G401.6 (cell line): ENCODE results near the gene MYH14.

Experiments
- FAIRE-seq: peaks from 2 replicates; lab custom pipeline; 2012; peaks lifted over from hg19 to GRCh38; lab: Jason Lieb, UNC

MYH14 gene

DNA sequence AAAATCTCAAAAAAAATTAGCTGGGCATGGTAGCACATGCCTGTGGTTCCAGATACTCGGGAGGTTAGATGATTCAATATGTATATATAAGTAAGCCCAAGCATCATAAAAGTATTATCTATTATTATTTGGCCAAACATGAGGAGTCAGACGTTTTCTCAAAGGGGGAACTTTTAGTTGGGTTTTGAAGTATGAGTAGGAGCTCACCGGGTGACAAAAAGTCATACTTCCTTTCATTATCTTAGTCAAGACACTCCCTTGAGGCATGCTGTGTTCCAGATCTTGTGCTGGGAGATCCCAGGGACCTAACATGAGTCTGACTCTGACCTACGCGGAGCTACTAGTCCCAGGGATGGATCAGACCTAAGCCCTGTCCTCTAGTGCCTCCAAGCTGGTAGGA lies 8.2 kb upstream of the MYH14 start:
- no peak for FAIRE-seq

DNA sequence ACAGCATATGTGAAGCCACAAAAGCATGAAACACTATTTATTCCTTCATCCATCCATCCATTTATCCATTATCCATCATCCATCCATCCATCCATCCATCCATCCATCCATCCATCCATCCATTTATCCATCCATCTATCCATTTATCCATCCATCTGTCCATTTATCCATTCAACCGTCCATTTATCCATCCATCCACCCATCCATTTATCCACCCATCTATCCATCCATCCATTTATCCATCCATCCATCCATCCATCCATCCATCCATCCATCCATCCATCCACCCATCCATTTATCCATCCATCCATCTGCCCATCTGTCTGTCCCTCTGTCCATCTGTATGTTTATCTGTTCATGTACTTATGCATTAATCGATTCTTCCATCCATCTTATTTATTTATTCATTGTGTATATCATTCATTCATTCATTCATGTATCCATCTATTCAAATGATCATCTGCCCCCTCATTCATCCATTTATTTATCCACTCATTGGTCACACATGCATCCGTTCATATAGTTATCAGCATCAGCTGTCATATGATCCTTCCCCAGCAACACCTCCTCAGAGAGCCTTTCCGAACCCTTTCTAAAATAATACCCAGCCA lies 7.0 kb upstream of the MYH14 start:
- no peak for FAIRE-seq

GRCh38 chr19:50197348-50197747 lies 6.1 kb upstream of the MYH14 start:
- no peak for FAIRE-seq

DNA sequence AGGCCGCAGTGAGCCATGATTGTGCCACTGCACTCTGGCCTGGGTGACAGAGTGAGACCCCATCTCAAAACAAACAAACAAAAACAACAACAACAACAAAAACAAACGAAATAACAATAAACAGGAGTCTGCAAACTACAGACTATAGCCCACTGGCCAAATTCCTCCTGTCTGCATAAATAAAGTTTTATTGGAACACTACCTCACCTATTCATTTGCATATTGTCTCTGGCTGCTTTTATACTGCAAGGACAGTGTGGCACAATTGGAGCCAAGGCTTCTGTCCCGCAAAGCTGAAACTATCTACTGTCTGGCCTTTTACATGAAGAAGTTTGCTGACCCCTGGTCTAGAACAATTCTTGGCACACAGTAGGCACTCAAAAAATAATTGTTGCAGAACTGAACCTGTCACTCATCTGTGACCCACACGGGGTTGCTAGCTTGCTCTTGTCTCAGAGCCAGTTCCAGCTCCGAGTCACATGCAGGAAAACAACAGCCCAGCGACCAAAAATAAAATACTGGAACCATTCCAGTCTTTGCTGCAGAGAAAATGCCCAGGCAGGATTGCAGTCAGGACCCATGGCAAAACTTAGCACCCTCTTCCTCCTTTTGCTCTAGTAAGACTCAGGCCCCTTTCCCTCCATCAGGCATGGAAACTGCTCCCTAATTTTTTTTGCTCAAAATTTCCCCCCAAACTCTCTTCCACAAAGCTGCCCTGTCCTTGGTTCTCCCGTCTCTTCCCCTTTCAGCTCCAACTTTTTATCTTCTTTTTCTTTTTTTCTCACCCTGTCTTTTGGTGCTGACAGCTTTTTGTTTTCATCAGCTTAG lies 4.8 kb upstream of the MYH14 start:
- no peak for FAIRE-seq

GRCh38 chr19:50199259-50199555 lies 4.2 kb upstream of the MYH14 start:
- no peak for FAIRE-seq

DNA sequence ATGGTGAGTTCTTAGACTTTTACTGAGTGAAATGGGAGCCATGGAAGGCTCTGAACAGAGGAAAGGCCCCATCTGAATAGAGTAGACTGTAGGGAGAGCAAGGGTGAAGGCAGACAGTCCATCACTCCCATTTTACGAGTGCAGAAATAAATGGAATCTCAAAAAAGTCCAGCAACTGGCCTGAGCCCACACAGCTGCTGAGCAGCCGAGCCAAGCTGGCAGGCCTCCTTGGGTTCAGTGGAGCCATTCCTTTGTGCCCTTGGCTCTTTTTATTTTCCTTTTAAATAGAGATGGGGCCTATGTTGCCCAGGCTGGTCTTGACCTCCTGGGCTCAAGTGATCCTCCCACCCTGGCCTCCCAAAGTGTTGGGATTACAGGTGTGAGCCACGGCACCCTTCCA lies 1.0 kb upstream of the MYH14 start:
- FAIRE-seq, result no peak

- FAIRE-seq, result no peak
Measured at GRCh38 chr19:50202962-50203280, 501 bp upstream of the MYH14 start.

- FAIRE-seq, result no peak
Measured at GRCh38 chr19:50204081-50204428, 633 bp downstream of the MYH14 start.

DNA sequence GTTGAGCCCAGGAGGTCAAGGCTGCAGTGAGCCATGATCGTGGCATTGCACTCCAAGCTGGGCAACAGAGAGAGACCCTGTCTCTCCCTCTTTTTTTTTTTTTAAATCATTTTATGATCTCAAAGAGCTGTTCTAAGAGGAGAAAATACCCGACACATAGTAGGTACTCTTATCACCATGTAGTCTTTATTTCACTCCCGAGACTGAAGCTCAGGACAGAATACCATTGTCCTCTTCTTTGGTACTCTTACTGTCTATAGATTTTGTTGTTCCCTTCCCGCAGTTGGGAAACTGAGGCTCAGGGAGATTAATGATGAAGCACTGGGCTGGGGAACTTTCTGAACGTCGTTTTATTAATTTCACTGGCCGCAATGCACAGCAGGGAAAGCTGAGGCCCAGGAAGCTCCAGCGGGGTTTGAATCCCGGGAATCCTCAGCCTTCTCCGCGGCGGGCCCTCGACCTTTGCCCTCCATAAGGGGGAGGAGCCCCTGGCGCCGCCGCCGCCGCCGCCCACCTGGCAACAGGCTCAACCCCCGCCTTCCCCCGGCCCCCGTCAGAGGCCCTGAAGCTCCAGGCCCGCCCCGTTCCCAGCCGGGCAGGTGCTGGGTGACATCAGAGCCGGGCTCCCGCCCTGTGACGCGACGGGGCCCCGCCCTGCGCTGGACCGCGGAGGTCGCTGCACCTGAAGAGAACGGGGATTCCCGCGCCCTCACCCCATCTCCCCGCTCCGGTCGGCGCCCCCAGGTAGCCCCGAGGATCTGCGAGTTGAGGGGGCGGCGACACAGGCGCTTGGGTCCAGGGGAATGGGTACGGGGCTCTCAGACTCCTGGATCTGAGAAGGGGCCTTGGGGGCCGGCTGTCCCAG lies 1.6 kb downstream of the MYH14 start:
- no peak for FAIRE-seq

DNA sequence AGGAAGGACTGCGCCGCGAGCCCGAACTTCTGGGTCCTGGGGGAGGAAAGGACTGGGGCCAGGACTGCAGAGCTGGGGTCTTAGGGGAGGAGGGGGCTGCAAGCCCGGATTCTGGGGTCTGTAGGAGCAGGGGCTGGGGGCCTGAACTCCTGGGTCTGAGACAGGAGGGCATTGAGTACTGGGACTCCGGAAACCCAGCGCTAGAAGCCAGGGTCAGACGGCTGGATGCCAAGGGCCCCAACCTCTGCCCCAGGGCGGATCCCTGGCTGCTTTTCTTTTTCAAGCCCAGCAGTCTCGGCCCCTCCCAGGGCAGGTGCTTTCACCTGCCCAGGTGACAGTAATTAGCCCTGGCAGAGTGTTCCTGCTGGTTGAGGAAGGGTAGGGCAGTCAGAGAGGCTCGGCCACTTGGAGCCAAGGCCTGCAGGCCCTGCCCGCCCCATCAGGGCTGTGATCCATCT lies 2.3 kb downstream of the MYH14 start:
- no peak for FAIRE-seq

DNA sequence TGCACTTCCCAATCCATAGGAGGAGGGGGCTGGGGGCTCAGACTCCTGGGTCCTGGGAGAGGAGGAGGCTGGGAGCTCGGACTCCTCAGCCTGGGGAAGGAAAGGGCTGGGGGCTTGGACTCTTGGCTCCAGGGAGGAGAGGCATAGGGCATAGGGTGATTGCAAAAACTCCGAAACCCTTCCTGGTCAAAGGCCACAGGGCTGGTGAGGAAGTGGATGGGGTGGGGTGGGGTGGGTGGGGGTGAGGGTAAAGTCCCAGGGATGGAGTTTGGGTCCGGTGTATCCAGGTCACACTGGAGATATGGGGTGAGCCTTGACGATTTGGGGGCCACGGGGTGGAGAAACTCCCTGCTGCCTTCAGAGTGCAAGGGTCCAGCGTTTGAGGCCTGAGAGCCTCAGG lies 2.8 kb downstream of the MYH14 start:
- no peak for FAIRE-seq

DNA sequence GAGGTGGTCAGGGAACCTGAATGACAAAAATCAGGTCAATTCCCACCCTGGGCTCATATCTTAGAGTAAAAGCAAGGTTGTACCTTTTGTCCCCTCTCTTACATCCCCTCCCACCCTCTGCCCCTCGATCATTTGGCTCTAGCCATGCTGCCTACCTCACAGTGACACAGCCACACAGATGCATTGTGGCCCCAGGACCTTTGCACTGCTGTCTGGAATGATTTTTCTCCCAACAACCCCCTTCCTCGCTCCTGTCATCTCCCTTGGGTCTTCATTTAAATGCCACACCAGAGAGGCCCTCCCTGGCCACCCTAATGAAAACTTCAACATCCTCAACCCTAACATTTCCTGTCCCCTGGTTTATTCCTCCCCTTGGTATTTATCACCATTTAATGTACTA lies 4.3 kb downstream of the MYH14 start:
- no peak for FAIRE-seq

DNA sequence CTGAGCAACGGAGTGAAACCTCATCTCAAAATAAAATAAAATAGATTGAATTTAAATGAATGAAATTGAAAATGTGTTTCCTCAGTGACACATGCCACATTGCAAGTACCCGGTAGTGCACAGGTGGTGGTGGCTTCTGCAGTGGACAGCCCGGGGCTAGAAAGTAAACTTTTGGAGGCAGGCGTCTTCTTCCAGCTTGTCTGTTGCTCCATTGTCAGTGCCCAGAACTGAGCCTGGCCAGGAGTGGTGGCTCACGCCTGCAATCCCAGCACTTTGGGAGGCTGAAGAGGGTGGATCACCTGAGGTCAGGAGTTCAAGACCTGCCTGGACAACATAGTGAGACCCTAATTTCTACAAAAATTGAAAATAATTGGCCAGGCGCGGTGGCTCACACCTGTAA lies 5.7 kb downstream of the MYH14 start:
- no peak for FAIRE-seq

- FAIRE-seq, result no peak
Measured at GRCh38 chr19:50210425-50210824, 7.0 kb downstream of the MYH14 start.

DNA sequence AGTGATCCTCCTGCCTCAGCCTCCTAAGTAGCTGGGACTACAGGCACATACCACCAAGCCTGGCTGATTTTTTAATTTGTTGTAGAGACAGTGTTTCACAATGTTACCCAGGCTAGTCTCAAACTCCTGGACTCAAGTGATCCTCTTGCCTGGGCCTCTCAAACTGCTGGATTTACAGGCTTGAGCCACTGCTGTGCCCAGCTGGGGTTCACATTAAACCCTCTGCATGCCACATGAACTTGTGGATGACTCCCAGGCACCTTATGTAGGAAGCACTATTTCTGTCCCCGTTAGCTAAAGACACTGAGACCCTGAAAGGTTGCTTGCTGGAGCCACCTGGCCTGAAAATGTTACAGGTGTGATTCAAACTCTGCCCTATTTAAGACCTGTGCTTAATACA lies 10.5 kb downstream of the MYH14 start:
- no peak for FAIRE-seq

GRCh38 chr19:50214699-50215543 lies 11.5 kb downstream of the MYH14 start:
- no peak for FAIRE-seq

- FAIRE-seq, result no peak
Measured at GRCh38 chr19:50215820-50216219, 12.4 kb downstream of the MYH14 start.

- FAIRE-seq, result no peak
Measured at GRCh38 chr19:50221087-50221486, 17.7 kb downstream of the MYH14 start.

- no peak for FAIRE-seq
Measured at GRCh38 chr19:50222691-50223438, 19.4 kb downstream of the MYH14 start.

- FAIRE-seq, result no peak
Measured at GRCh38 chr19:50223439-50223716, 20.0 kb downstream of the MYH14 start.

DNA sequence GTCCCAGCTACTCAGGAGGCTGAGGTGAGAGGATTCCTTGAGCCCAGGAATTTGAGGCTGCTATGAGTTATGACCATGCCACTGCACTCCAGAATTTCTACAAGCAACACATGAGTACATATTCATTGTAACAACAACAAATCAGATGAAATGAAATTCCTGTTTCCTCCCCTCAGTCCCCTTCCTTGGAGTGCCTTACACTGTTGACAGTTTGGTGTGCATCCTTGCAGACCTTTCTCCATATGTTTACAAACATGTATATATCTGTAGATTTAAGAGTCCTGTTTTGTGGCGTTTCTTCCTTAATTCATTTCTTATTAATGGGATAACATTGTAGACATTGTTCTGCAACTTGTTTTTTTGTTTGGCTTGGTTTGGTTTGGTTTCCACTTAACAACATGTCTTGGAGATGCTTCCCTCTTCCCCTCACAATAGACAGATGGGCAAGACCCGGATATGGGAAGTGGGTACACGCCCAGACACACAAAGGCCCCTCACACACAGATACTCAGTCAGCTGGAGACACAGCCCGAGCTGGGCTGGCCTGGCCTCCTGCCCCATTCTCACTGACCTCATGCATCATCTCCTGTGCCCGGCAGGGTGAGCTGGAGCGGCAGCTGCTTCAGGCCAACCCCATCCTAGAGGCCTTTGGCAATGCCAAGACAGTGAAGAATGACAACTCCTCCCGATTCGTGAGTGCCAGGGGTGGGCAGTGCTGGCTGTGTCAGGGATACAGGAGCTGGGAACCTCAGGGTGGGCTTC lies 21.7 kb downstream of the MYH14 start:
- FAIRE-seq, result no peak
